Measurements from ENCODE around the gene CDK11B. TPM values are rescaled to one million over a fixed set of nuclear protein-coding genes. Genes with fewer than 3 reads are reported as not detected.
"Not testable (repeated sequence)": the region's sequence is repeated elsewhere in the genome, so short reads cannot be mapped to it uniquely, and the experiment has no call there.

The CDK11B gene
- total RNA-seq, 1 donor from 2014 or later, result 28.5 TPM

- intact Hi-C loops (cut with micrococcal nuclease); H3K4me3 Mint-ChIP-seq; DNase-seq; H3K9me3 Mint-ChIP-seq; H3K36me3 Mint-ChIP-seq (ENCODE audit: low read depth); H3K27ac Mint-ChIP-seq; POLR2A ChIA-PET; CTCF ChIA-PET; H3K4me1 Mint-ChIP-seq; ATAC-seq (ENCODE audit: low read depth); H3K27me3 Mint-ChIP-seq: not testable (repeated sequence)
These were observed 38.8 kb upstream of the CDK11B start for GRCh38 chr1:1697358-1698183.

- H3K4me3 Mint-ChIP-seq; POLR2A ChIA-PET; H3K4me1 Mint-ChIP-seq; H3K36me3 Mint-ChIP-seq (ENCODE audit: low read depth); H3K27ac Mint-ChIP-seq; H3K9me3 Mint-ChIP-seq; CTCF ChIA-PET; DNase-seq; intact Hi-C loops (cut with micrococcal nuclease); ATAC-seq (ENCODE audit: low read depth); H3K27me3 Mint-ChIP-seq: not testable (repeated sequence)
These were observed 37.9 kb upstream of the CDK11B start for GRCh38 chr1:1696431-1697357.

GRCh38 chr1:1692714-1693647, 34.2 kb upstream of the CDK11B start, which contains the start of gene SLC35E2B:
TSS of gene SLC35E2B (minus strand) at chr1:1692795. CDS start at chr1:1676699, 16,096 bp downstream.
- intact Hi-C loops (cut with micrococcal nuclease); CTCF ChIA-PET; POLR2A ChIA-PET; H3K4me1 Mint-ChIP-seq; H3K9me3 Mint-ChIP-seq; H3K36me3 Mint-ChIP-seq (ENCODE audit: low read depth); H3K27me3 Mint-ChIP-seq: not testable (repeated sequence)
- ATAC-seq (ENCODE audit: low read depth) (peak; percentile 77), DNase-seq (peak; percentile 84)
- Mint-ChIP-seq H3K4me3 (peak within 1 kb of the TSS; percentile 67), H3K27ac (peak within 1 kb of the TSS; percentile 46)

GRCh38 chr1:1692324-1692713, 33.5 kb upstream of the CDK11B start:
- POLR2A ChIA-PET; H3K27me3 Mint-ChIP-seq; intact Hi-C loops (cut with micrococcal nuclease); H3K9me3 Mint-ChIP-seq; CTCF ChIA-PET; H3K36me3 Mint-ChIP-seq (ENCODE audit: low read depth); H3K4me1 Mint-ChIP-seq: not testable (repeated sequence)
- ATAC-seq (ENCODE audit: low read depth), result peak; percentile 62
- peak; percentile 68 for DNase-seq
- Mint-ChIP-seq H3K27ac (peak overlapping the region; percentile 46), H3K4me3 (peak overlapping the region; percentile 67)

- H3K36me3 Mint-ChIP-seq (ENCODE audit: low read depth); intact Hi-C loops (cut with micrococcal nuclease); H3K4me1 Mint-ChIP-seq; H3K27me3 Mint-ChIP-seq; H3K4me3 Mint-ChIP-seq; H3K9me3 Mint-ChIP-seq; ATAC-seq (ENCODE audit: low read depth); POLR2A ChIA-PET; DNase-seq; CTCF ChIA-PET; H3K27ac Mint-ChIP-seq: not testable (repeated sequence)
These were observed 32.6 kb upstream of the CDK11B start for GRCh38 chr1:1691443-1691842.

GRCh38 chr1:1689526-1689925, 30.7 kb upstream of the CDK11B start:
- ATAC-seq (ENCODE audit: low read depth); H3K27ac Mint-ChIP-seq; H3K4me1 Mint-ChIP-seq; H3K9me3 Mint-ChIP-seq; intact Hi-C loops (cut with micrococcal nuclease); H3K4me3 Mint-ChIP-seq; CTCF ChIA-PET; H3K27me3 Mint-ChIP-seq; DNase-seq; POLR2A ChIA-PET: not testable (repeated sequence)
- H3K36me3 Mint-ChIP-seq (ENCODE audit: low read depth), result peaks cover 12% of the 10 kb centered on the region

- Mint-ChIP-seq H3K27me3 (no peaks in the 10 kb centered on the region), H3K27ac (no peak overlapping the region), H3K4me3 (no peak overlapping the region), H3K36me3 (ENCODE audit: low read depth) (peaks cover 24% of the 10 kb centered on the region), H3K9me3 (no peaks in the 10 kb centered on the region), H3K4me1 (peaks cover 7% of the 10 kb centered on the region)
- ATAC-seq (ENCODE audit: low read depth), result no peak
- intact Hi-C loops (cut with micrococcal nuclease), result no loop called here
- DNase-seq, result no peak
- ChIA-PET POLR2A (no interaction called here), CTCF (no interaction called here)
- no peak for TF ChIP-seq CTCF (IDR thresholded peaks at IDR 0.05)
These were observed 29.0 kb upstream of the CDK11B start for GRCh38 chr1:1687846-1688245.
